Activated CD8-positive, alpha-beta memory T cell treated with anti-CD3 and anti-CD28 coated beads for 4 hours (primary cell): ENCODE results near the gene DDX28.

Experiments used
- DNase-seq, 2 donors: peaks; one replicate each; pipeline ENCODE4 v3.0.0-alpha.2; 2020; ENCODE audit warnings: low read depth in 2 of 2

DDX28 gene, protein sequence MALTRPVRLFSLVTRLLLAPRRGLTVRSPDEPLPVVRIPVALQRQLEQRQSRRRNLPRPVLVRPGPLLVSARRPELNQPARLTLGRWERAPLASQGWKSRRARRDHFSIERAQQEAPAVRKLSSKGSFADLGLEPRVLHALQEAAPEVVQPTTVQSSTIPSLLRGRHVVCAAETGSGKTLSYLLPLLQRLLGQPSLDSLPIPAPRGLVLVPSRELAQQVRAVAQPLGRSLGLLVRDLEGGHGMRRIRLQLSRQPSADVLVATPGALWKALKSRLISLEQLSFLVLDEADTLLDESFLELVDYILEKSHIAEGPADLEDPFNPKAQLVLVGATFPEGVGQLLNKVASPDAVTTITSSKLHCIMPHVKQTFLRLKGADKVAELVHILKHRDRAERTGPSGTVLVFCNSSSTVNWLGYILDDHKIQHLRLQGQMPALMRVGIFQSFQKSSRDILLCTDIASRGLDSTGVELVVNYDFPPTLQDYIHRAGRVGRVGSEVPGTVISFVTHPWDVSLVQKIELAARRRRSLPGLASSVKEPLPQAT

DNA sequence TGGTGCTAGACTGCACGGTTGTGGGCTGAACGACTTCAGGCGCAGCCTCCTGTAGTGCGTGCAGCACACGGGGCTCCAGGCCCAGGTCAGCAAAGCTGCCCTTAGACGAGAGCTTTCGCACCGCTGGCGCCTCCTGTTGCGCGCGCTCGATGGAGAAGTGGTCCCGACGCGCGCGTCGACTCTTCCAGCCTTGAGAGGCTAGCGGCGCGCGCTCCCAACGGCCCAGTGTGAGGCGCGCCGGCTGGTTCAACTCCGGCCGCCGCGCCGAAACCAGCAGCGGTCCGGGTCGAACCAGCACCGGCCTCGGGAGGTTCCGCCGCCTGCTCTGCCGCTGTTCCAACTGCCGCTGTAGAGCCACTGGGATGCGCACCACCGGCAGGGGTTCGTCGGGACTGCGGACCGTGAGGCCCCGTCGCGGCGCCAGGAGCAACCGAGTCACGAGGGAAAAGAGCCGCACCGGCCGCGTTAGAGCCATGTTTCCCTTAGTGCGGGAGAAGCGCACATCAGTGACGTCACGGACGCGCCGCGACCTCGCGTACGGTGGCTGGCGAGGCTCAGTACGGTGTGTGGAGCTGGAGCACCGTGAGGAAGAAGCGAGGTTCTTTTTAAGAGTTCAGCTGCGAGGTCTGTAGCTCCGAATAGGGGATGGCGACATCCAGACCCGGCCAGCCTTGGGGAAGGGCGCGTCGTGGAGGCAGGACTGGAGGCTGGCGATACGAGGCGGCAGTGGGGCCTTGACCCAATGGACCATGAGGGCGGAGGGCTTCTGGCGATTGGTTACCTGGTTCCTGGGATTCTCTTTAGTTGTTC, at the start of gene DDX28, which contains the start of gene DUS2:
DDX28 (minus strand) TSS at position 505 of the 810 bp plus-strand sequence; CDS start at position 475, 30 bp downstream.
DUS2 (plus strand) TSS at position 557 of the 810 bp plus-strand sequence. CDS start 14,740 bp downstream, outside the sequence.
- peak; percentile 85 to 92 for DNase-seq

DNA sequence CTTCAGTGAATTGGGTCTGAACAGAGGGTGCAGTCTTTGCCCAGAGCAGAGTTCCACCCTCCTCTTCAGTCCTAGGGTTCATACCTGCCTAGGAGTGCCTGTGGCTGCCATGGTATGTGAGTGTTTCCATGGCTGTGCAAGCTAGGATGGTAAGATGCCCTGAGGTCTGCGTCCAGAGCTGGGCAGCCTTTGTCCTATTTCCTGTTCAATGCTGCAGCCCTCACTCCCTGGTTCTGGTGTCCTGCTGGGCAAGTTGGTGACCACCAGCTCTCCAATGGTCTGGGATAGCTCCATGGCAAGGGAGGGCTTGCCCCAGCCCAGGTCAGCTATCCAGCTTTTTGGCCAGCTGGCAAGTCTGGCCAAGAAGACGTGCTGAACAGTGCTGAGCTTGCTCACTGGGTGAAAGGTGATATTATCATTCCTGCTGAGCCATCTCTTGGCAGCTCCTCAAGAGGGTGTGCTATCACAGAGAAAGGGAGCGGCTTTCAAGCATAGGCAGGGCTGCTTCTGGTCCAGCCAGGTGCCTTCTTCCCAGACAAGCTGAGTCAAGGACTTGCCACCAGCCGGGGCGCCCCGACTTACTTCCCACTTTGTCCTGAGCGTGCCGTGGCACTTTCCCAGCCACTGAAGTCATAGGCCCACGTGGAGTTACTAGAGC, 49.1 kb upstream of the DDX28 start:
- DNase-seq: no peak

GRCh38 chr16:68071518-68071901, 48.5 kb upstream of the DDX28 start:
- no peak for DNase-seq

- no peak for DNase-seq
Measured at GRCh38 chr16:68070806-68071517, 47.9 kb upstream of the DDX28 start.

GRCh38 chr16:68070249-68070730, 47.3 kb upstream of the DDX28 start:
- DNase-seq: no peak

GRCh38 chr16:68069511-68070248, 46.6 kb upstream of the DDX28 start:
- no peak for DNase-seq

DNA sequence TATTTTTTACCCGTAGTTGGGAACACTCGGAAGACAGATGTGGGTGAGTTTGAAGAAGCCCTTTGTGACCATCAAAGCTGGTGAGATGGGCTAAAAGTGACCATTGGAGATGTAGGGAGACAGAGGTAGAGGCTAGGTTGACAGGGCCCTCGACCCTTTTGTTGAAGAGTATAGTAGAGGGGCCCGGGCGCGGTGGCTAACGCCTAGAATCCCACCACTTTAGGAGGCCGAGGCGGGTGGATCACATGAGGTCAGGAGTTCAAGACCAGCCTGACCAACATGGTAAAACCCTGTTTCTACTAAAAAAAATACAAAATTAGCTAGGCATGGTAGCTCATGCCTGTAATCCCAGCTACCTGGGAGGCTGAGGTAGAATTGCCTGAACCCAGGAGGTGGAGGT, 45.9 kb upstream of the DDX28 start:
- DNase-seq: no peak

DNA sequence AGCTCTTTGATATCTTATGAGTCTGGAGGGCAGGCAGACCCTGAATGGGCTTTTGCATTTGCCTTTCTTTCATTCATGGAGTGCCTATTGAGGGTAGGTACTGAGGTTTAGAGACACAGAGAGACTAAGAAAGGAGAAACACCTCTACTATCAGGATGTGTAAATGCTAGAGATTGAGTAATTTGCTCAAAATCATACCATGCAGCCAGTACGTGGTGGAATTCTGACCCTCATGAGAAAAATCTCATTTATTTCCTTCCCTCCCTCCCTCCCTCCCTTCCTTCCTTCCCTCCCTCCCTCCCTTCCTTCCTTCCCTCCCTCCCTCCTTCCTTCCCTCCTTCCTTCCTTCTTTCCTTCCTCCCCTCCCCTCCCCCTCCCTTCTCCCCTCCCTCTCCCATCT, 43.7 kb upstream of the DDX28 start:
- no peak for DNase-seq

DNA sequence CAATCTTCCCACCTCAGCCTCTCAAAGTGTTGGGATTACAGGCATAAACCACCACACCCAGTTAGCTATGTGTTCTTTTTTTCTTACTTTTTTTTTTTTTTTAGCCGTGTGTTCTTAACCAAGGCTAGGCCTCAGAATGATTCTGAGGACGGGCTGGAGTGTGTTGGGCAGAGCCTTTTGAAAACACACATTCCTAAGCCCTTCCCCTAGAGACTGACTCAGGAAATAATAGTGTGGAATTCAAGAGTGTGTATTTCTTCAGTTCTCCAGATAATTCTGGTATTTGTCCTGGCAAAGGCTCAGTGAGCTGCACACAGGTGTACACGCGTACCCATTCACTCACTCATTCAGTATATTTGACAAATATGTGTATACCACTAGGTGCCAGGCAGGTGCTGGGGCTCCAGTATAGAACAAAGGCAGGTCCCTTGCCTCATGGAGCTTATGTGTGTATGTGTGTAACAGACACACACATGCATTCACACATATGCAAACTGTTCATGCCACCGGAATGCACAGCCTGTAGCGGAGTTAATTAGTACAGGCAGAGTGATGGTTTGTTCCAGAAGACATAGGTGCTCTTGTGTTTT, 42.8 kb upstream of the DDX28 start:
- no peak for DNase-seq

DNA sequence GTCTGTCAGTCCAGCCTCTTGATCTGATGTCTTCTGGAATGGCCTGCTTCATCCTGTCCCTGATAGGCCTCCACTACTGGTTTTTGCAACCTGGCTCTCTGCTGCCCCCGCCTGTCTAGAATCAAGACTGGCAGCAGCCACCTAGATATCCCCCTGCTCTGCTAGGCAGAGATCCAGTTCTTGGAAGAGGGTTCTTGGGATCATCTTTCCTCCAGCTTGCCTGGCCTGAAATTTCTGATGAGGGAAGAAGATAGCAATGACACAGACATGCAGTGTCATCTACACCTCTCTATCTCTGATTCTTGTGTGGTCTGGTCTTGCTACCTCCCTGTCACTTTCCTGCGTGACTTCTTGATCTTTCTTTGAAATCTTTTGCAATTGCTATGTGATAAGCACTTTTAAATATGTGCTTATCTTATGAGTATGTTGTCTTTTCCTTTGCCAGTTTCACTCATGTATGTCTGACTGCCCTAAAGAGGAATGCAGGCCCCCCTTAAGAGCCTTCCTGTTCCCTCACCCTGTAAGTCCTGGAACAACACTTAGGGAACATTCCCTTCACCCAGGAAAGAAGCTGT, 41.8 kb upstream of the DDX28 start:
- DNase-seq: peak; percentile 36 to 47

DNA sequence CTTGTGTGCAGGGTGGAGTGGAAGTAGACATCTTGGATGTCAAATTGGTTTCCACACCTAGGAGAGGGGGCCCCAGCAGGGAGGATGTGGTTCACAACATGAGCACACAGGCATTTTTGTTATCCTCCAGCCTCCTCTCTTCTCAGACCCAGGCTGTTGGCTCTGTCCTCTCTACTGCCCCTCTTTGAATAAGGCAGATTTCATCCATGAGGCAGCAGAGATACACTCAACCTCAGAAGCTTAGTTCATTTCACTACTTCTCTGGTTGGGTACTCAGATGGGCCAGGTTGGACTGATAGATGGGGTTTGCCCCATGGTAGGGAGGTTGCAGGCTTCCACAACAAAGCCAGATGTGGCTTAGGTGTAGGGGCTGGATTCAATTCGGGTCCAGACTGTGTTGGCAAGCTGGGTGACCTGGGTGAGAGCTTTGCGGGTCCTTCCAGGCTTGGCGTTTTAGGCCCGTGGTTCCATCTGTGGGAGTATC, 39.9 kb upstream of the DDX28 start:
- no peak for DNase-seq

DNA sequence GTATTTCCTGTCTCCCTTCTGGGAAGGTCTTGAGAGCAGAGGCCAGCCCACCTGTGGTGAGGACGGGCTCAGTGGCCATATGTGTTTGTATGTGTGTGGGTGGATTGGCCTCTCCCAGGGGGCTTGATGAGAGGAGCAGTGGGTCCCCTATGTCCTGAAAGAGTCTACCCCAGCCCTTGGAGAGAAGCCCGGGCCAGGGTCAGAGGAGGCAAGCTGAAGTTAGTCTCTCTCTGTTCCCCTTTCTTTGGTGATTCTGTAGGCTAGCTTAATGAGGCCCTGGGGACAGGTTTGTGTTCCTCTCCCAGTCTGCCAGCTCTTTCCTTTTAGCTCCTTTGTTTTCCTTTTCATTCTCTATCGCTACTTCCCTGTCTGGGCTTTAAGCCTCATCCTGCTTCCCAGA, 38.4 kb upstream of the DDX28 start:
- DNase-seq: no peak

GRCh38 chr16:68059804-68060203, 36.8 kb upstream of the DDX28 start:
- DNase-seq: no peak

DNA sequence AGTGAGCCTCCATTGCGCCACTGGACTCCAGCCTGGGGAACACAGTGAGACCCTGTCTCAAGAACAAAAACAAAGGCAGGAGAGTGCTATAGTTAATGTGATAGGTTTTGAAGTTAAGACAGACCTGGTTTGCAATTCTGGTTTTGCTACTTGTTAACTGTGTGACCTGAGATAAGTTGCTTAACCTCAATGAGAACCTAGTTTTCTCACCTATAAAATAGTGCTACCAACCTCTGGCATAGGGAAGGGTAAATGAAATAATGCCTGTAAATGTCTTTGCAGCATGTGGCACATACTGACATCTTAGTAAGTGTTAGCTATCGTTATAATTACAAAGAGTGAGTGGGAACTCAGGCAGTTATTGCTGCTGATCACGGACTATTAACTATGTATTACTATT, 32.4 kb upstream of the DDX28 start:
- DNase-seq: no peak

GRCh38 chr16:68049449-68049848, 26.4 kb upstream of the DDX28 start:
- no peak for DNase-seq

DNA sequence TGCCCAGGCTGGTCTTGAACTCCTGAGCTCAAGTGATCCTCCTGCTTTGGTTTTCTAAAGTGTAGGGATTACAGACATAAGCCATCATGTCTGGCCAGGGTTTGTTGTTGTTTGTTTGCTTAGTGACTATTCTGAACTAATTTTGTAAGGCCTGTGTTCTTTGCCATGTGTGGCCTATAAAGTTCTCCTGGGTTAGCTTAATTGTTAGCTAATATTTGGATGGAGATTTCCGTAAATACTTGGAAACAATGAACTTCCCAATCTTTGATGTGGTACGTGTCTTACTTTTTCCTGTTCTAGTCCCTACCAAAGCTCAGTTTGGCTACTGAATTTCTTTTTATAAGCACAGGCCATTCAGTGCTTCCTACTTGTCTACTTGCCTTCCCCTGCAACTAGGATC, 25.0 kb upstream of the DDX28 start:
- DNase-seq: no peak

DNA sequence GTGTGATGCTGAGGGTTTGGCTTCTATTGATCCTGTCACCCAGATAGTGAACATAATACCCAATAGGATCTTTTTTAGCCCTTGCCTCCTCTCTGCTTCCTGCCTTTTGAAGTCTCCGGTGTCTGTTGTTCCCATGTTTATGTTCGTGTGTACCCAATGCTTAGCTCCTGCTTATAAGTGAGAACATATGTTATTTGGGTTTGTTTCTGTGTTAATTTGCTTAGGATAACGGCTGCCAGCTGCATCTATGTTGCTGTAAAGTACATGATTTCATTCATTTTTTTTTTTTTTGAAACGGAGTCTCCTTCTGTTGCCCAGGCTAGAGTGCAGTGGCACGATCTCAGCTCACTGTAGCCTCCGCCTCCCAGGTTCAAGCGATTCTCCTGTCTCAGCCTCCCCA, 23.1 kb upstream of the DDX28 start:
- DNase-seq: no peak

DNA sequence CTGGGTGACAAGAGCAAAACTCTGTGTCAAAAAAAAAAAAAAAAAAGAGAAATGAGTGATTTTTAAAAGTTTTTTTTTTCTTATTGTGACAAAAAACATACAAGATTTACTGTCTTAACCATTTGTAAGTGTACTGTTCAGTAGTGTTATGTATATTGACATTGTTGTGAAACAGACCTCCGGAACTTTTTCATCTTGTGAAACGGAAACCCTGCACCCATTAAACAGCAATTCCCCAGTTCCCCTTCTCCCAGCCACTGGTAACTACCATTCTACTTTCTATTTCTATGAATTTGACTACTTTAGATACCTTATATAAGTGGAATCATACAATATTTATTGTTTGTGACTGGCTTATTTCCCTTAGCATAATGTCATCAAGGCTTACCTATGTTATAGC, 18.8 kb upstream of the DDX28 start:
- DNase-seq: no peak

DNA sequence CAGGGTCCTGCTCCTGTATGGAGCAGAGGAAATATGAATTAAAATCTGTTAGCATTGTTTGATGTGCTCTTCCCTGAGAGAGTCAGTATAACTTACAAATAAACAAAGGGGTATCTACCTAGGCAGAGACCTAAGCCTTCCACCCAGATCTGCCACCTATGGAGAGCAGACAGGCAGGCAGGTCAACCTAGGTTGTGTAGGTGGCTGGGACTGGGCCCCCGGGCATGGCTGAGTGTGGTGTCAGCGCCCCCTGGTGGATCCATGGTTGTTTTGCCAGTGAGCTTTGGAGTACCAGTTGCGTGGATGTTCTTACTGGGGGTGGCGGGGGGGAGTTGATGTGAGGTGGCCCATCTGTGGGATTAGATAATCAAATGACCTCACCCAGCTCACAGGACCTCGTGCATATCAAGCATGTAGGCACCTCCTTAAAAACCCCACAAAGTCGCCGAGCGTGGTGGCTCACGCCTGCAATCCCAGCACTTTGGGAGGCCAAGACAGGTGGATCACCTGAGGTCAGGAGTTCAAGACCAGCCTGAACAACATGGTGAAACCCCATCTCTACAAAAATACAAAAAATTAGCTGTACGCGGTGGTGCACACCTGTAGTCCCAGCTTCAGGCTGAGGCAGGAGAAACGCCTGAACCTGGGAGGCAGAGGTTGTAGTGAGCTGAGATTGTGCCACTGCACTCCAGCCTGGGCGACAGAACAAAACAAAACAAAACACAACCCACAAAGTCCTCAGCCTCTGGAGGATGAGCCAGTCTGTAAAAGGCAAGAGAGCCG, 17.7 kb upstream of the DDX28 start:
- DNase-seq: peak; percentile 79 to 81
